Nephron progenitor cell (in vitro differentiated cells): ENCODE measurements around the gene GREB1.

Experiments used
- DNase-seq: peaks from one replicate; pipeline ENCODE4 v3.0.0; 2021
- H3K27ac Mint-ChIP-seq: 2 replicates; pipeline ENCODE4 v1.8.0; 2021; ENCODE audit warnings: mild to moderate bottlenecking, moderate library complexity, mixed read lengths
- H3K27me3 Mint-ChIP-seq: 2 replicates; pipeline ENCODE4 v1.8.0; 2021; ENCODE audit warnings: mild to moderate bottlenecking, low read depth, mixed read lengths; ENCODE audit not compliant: poor library complexity
- H3K36me3 Mint-ChIP-seq: 2 replicates; pipeline ENCODE4 v1.8.0; 2021; ENCODE audit warnings: low read depth, mixed read lengths
- H3K4me1 Mint-ChIP-seq: 2 replicates; pipeline ENCODE4 v1.8.0; 2021; ENCODE audit warnings: mixed read lengths
- H3K4me3 Mint-ChIP-seq: 2 replicates; pipeline ENCODE4 v1.8.0; 2021; ENCODE audit warnings: mild to moderate bottlenecking, moderate library complexity, mixed read lengths
- H3K9me3 Mint-ChIP-seq: 2 replicates; pipeline ENCODE4 v1.8.0; 2021; ENCODE audit warnings: mild to moderate bottlenecking, moderate library complexity, mixed read lengths
- CTCF ChIP-seq: fragments of 200-600 bp; sonication (generic); IDR thresholded peaks from 2 replicates; pipeline ENCODE4 v1.5.0; 2021; ENCODE audit warnings: antibody characterized with exemption

Gene GREB1

GRCh38 chr2:11540996-11541692 lies 7.3 kb downstream of the GREB1 start:
- no peak for TF ChIP-seq CTCF
- H3K4me1 Mint-ChIP-seq, result peaks cover 59% of the 10 kb centered on the region
- no peaks in the 10 kb centered on the region for H3K9me3 Mint-ChIP-seq
- no peak overlapping the region for H3K27ac Mint-ChIP-seq
- no peaks in the 10 kb centered on the region for H3K36me3 Mint-ChIP-seq
- DNase-seq, result no peak
- H3K4me3 Mint-ChIP-seq, result no peak overlapping the region
- peaks cover 14% of the 10 kb centered on the region for H3K27me3 Mint-ChIP-seq

GRCh38 chr2:11541693-11542274 lies 7.9 kb downstream of the GREB1 start:
- TF ChIP-seq CTCF, result no peak
- peak overlapping the region; percentile 44 for H3K27ac Mint-ChIP-seq
- H3K4me3 Mint-ChIP-seq, result peak overlapping the region; percentile 33
- peaks cover 14% of the 10 kb centered on the region for H3K27me3 Mint-ChIP-seq
- H3K36me3 Mint-ChIP-seq, result no peaks in the 10 kb centered on the region
- peaks cover 59% of the 10 kb centered on the region for H3K4me1 Mint-ChIP-seq
- DNase-seq, result no peak
- H3K9me3 Mint-ChIP-seq, result no peaks in the 10 kb centered on the region

GRCh38 chr2:11542275-11542819 lies 8.5 kb downstream of the GREB1 start:
- no peak for TF ChIP-seq CTCF
- H3K36me3 Mint-ChIP-seq, result no peaks in the 10 kb centered on the region
- H3K9me3 Mint-ChIP-seq, result no peaks in the 10 kb centered on the region
- H3K4me3 Mint-ChIP-seq, result peak overlapping the region; percentile 33
- peaks cover 59% of the 10 kb centered on the region for H3K4me1 Mint-ChIP-seq
- DNase-seq, result no peak
- H3K27me3 Mint-ChIP-seq, result peaks cover 14% of the 10 kb centered on the region
- no peak overlapping the region for H3K27ac Mint-ChIP-seq

- H3K9me3 Mint-ChIP-seq, result no peaks in the 10 kb centered on the region
- DNase-seq, result no peak
- TF ChIP-seq CTCF, result no peak
- no peak overlapping the region for H3K4me3 Mint-ChIP-seq
- H3K36me3 Mint-ChIP-seq, result peaks cover 7% of the 10 kb centered on the region
- peaks cover 12% of the 10 kb centered on the region for H3K27me3 Mint-ChIP-seq
- peak overlapping the region; percentile 51 for H3K27ac Mint-ChIP-seq
- peaks cover 63% of the 10 kb centered on the region for H3K4me1 Mint-ChIP-seq
These were observed 9.7 kb downstream of the GREB1 start for GRCh38 chr2:11543337-11544216.

- peaks cover 9% of the 10 kb centered on the region for H3K27me3 Mint-ChIP-seq
- H3K4me1 Mint-ChIP-seq, result peaks cover 42% of the 10 kb centered on the region
- H3K27ac Mint-ChIP-seq, result no peak overlapping the region
- TF ChIP-seq CTCF, result no peak
- peaks cover 31% of the 10 kb centered on the region for H3K36me3 Mint-ChIP-seq
- no peak overlapping the region for H3K4me3 Mint-ChIP-seq
- DNase-seq, result no peak
- peaks cover 10% of the 10 kb centered on the region for H3K9me3 Mint-ChIP-seq
These were observed 12.2 kb downstream of the GREB1 start for GRCh38 chr2:11546072-11546471.
